ENCODE results near the gene SUN2.

- TF ChIP-seq CTCF (IDR thresholded peaks at IDR 0.05) (no peak), POLR2A (IDR thresholded peaks at IDR 0.05) (no peak)
Measured at GRCh38 chr22:38740116-38740723, 15.6 kb downstream of the SUN2 start.
